GM23248 (cell line): ENCODE data around the gene HDAC4. TPM values are rescaled to one million over a fixed set of nuclear protein-coding genes. Genes with fewer than 3 reads are reported as not detected.

Experiments used
- DNase-seq: peaks from one replicate; pipeline ENCODE4 v3.0.0-alpha.2; 2015
- H2AFZ ChIP-seq: fragments of 200-600 bp; sonication (generic); 2 replicates; pipeline ENCODE4 v1.6.1; 2016; ENCODE audit warnings: antibody characterized with exemption
- H3F3A ChIP-seq: fragments of 200-600 bp; sonication (generic); 2 replicates; pipeline ENCODE4 v1.6.1; 2016; ENCODE audit warnings: mild to moderate bottlenecking, antibody characterized with exemption, mixed run types; ENCODE audit not compliant: insufficient read depth
- H3K27ac ChIP-seq: fragments of 200-600 bp; sonication (generic); 2 replicates; pipeline ENCODE4 v1.5.1; 2016; ENCODE audit warnings: mild to moderate bottlenecking
- H3K27me3 ChIP-seq: fragments of 200-600 bp; sonication (generic); replicated peaks from 2 replicates; pipeline ENCODE4 v1.6.1; 2016; ENCODE audit warnings: mild to moderate bottlenecking; ENCODE audit not compliant: insufficient read depth
- H3K36me3 ChIP-seq: fragments of 200-600 bp; sonication (generic); 2 replicates; pipeline ENCODE4 v1.6.1; 2016; ENCODE audit warnings: low read depth, mild to moderate bottlenecking
- H3K4me1 ChIP-seq: fragments of 200-600 bp; sonication (generic); 2 replicates; pipeline ENCODE4 v1.6.1; 2016; ENCODE audit warnings: mild to moderate bottlenecking; ENCODE audit not compliant: insufficient read depth
- H3K4me2 ChIP-seq: fragments of 200-600 bp; sonication (generic); one replicate; pipeline ENCODE4 v1.6.1; 2016; ENCODE audit warnings: mild to moderate bottlenecking; ENCODE audit not compliant: unreplicated experiment
- H3K4me3 ChIP-seq: fragments of 200-600 bp; sonication (generic); 2 replicates; pipeline ENCODE4 v1.5.1; 2016; ENCODE audit warnings: mild to moderate bottlenecking
- H3K79me2 ChIP-seq: fragments of 200-600 bp; sonication (generic); 2 replicates; pipeline ENCODE4 v1.6.1; 2016; ENCODE audit warnings: mild to moderate bottlenecking; ENCODE audit not compliant: insufficient read depth
- H3K9ac ChIP-seq: fragments of 200-600 bp; sonication (generic); 2 replicates; pipeline ENCODE4 v1.6.1; 2016; ENCODE audit warnings: mild to moderate bottlenecking
- H3K9me2 ChIP-seq: fragments of 200-600 bp; sonication (generic); 2 replicates; pipeline ENCODE4 v1.6.1; 2016; ENCODE audit warnings: mixed run types, mild to moderate bottlenecking, moderate library complexity; ENCODE audit not compliant: insufficient read depth
- H3K9me3 ChIP-seq: fragments of 200-600 bp; sonication (generic); one replicate; pipeline ENCODE4 v1.6.1; 2017; ENCODE audit warnings: low read depth
- H4K20me1 ChIP-seq: fragments of 200-600 bp; sonication (generic); 2 replicates; pipeline ENCODE4 v1.6.0; 2016; ENCODE audit not compliant: insufficient read depth
- EZH2 ChIP-seq: fragments of 200-600 bp; sonication (generic); IDR thresholded peaks from 2 replicates; pipeline ENCODE4 v1.6.1; 2018; ENCODE audit warnings: antibody characterized with exemption, mild to moderate bottlenecking; ENCODE audit not compliant: insufficient read depth, poor library complexity, severe bottlenecking
- EZH2phosphoT487 ChIP-seq: fragments of 200-600 bp; sonication (generic); IDR thresholded peaks from 2 replicates; pipeline ENCODE4 v1.6.1; 2018; ENCODE audit warnings: antibody characterized with exemption, moderate library complexity, mild to moderate bottlenecking, low read depth; ENCODE audit not compliant: insufficient read depth
- WGBS, 2 experiments: methylation state at CpG; one replicate each; pipeline ENCODE4 v1.1.6; 2015 to 2017; ENCODE audit warnings: low lambda C conversion rate in 2 of 2, low coverage in 1 of 2; ENCODE audit errors: missing lambda C conversion rate in 2 of 2; 5-methylcytosine and 5-hydroxymethylcytosine counted together
- in situ Hi-C: fragments of 300-500 bp; cut with MboI; formaldehyde crosslinking; loops from 2 replicates; pipeline ENCODE4 v1.15.0; 2020
- polyA plus RNA-seq: library from polyadenylated mRNA; unstranded; fragments of >200 nt; fragmentation: Nextera tagmentation; extraction: Ambion mirVana; gene quantifications from 2 replicates; pipeline ENCODE4 v1.2.1, GENCODE V29; 2016
- total RNA-seq: library from RNA; depleted of rRNA; stranded (reverse); fragments of >200 nt; shearing (Covaris generic); gene quantifications from 2 replicates; pipeline ENCODE4 v1.2.3, GENCODE V29; 2014

HDAC4 gene
- total and polyA plus RNA-seq, 2 experiments from 2014 or later = 2.1 to 6.3 TPM

DNA sequence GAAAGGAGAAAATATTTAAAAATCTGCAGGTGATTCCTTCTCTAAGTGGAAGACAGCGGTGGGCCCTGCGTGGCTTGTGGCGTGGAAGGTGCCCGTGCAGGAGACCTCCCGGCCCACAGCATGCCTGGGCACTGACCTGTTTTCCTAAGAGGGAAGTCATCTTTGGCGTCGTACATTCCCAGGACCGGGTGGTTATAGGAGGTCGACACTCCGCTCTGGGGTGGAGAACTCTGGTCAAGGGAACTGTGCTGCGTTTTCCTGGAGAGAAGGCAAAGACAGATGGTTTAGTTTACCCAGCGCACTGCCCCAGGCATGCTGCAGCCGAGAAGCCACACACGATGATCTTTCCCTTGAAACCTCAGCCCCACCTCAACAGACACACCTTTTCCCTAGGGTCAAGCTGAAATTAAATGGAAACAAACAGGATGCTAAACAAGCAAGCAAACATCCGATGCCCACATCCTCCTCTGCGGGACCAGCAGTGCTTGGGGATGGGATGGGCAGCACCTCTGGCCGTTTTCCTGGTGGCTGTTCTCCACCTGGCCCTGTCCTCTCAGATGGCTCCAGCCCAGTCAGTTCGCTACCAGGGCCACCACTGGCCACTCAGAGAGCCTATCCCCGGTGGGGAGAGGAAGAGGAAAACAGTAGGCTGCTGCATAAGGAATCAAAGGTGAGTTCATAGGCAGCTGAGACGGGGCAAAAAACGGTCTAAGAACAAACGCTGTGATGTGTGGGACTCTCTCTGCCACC lies 244.1 kb downstream of the HDAC4 start:
- H2AFZ ChIP-seq = no peak overlapping the region
- DNase-seq = no peak
- no peaks in the 10 kb centered on the region for H3K4me1 ChIP-seq
- H3K9ac ChIP-seq = no peak overlapping the region
- H3K9me2 ChIP-seq = no peaks in the 10 kb centered on the region
- 79% methylated on average over 22 of the region's 22 CpGs for WGBS, 2 experiments
- no peaks in the 10 kb centered on the region for H3K27me3 ChIP-seq
- no peaks in the 10 kb centered on the region for H3K36me3 ChIP-seq
- H3K79me2 ChIP-seq = no peaks in the 10 kb centered on the region
- H3F3A ChIP-seq = no peaks in the 10 kb centered on the region
- no peak overlapping the region for H3K4me3 ChIP-seq
- H3K27ac ChIP-seq = no peak overlapping the region
- H4K20me1 ChIP-seq = no peaks in the 10 kb centered on the region
- in situ Hi-C loops = no loop called here
- no peak overlapping the region for H3K4me2 ChIP-seq
- TF ChIP-seq EZH2phosphoT487 (no peak), EZH2 (no peak)
- no peaks in the 10 kb centered on the region for H3K9me3 ChIP-seq

- Histone ChIP-seq H4K20me1 (no peaks in the 10 kb centered on the region), H3K36me3 (no peaks in the 10 kb centered on the region), H3F3A (no peaks in the 10 kb centered on the region), H3K9me3 (no peaks in the 10 kb centered on the region), H3K27me3 (no peaks in the 10 kb centered on the region), H3K4me1 (no peaks in the 10 kb centered on the region), H2AFZ (no peak overlapping the region), H3K9ac (no peak overlapping the region), H3K4me3 (no peak overlapping the region), H3K79me2 (no peaks in the 10 kb centered on the region), H3K4me2 (no peak overlapping the region), H3K27ac (no peak overlapping the region), H3K9me2 (no peaks in the 10 kb centered on the region)
- WGBS, 2 experiments = 96 to 98% methylated on average over 12 of the region's 12 CpGs
- in situ Hi-C loops = no loop called here
- TF ChIP-seq EZH2 = no peak
- no peak for TF ChIP-seq EZH2phosphoT487
- no peak for DNase-seq
These were observed 244.9 kb downstream of the HDAC4 start for GRCh38 chr2:239155806-239156480.

- Histone ChIP-seq H3K4me2 (no peak overlapping the region), H3K4me1 (no peaks in the 10 kb centered on the region), H3F3A (no peaks in the 10 kb centered on the region), H3K9ac (no peak overlapping the region), H3K27me3 (no peaks in the 10 kb centered on the region), H2AFZ (no peak overlapping the region), H3K9me2 (no peaks in the 10 kb centered on the region), H4K20me1 (no peaks in the 10 kb centered on the region), H3K79me2 (no peaks in the 10 kb centered on the region), H3K4me3 (no peak overlapping the region), H3K36me3 (no peaks in the 10 kb centered on the region), H3K9me3 (no peaks in the 10 kb centered on the region), H3K27ac (no peak overlapping the region)
- no peak for DNase-seq
- TF ChIP-seq EZH2 (no peak), EZH2phosphoT487 (no peak)
- 86 to 87% methylated on average over 18 to 19 of the region's 19 CpGs for WGBS, 2 experiments
- in situ Hi-C loops = no loop called here
These were observed 245.6 kb downstream of the HDAC4 start for GRCh38 chr2:239154971-239155805.

DNA sequence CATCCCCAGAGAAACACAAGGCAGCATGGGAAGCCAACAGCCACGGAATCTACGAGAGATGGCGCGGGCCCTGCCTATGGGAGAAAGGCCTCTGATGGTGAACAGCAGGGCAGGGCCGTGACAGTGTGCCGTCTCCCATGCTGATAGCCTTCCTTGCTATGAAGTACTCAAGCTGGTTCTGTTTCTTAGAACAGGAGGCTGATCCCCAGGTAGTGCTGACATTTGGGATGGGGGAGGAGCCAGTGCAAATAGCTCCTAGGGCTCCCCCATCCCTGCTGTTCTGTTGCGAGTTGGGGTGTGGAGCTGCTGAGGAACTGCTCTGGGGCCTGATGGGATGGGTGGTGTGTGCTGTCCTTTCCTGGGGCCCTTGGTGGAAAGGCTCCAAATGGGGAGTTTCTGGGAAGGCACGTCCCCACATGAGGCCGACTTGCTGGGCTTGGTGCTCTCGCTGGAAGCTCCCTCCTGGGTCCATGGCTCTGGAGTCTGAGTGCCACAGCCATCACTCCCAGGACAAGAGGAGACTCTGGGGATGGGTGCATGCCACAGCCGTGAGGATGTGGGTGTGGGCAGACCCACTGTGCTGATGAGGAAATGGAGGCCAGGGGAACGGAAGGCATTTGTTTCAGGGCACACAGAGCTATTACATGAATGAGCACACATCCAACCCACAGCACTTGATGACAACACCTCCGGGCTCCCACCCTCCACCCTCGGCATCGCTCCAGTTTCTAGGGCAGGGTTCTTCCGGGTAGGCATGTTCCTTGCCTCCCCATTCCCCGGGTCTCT lies 246.8 kb downstream of the HDAC4 start:
- Histone ChIP-seq H3K27ac (no peak overlapping the region), H3K27me3 (no peaks in the 10 kb centered on the region), H3K9me3 (no peaks in the 10 kb centered on the region), H3K79me2 (no peaks in the 10 kb centered on the region), H4K20me1 (no peaks in the 10 kb centered on the region), H3K4me1 (no peaks in the 10 kb centered on the region), H3K4me2 (no peak overlapping the region), H3K9ac (no peak overlapping the region), H3K36me3 (no peaks in the 10 kb centered on the region), H2AFZ (no peak overlapping the region), H3K4me3 (no peak overlapping the region), H3F3A (no peaks in the 10 kb centered on the region), H3K9me2 (no peaks in the 10 kb centered on the region)
- TF ChIP-seq EZH2phosphoT487 (no peak), EZH2 (no peak)
- in situ Hi-C loops = no loop called here
- WGBS, 2 experiments = 88 to 89% methylated on average over 16 to 17 of the region's 17 CpGs
- no peak for DNase-seq
